RWPE2 (cell line): ENCODE measurements around the gene DCAF15.
"Not testable (repeated sequence)": the region's sequence is repeated elsewhere in the genome, so short reads cannot be mapped to it uniquely, and the experiment has no call there.

ENCODE experiments used
- ATAC-seq: fragments of 200-7000 bp; cut with Tn5 transposase; 3 replicates; pipeline ENCODE4 v1.9.1; 2021; ENCODE audit warnings: low read depth
- DNase-seq: peaks from one replicate; pipeline ENCODE4 v3.0.0-alpha.2; 2020; ENCODE audit warnings: low spot score
- H3K27ac ChIP-seq: fragments of 450-650 bp; 2 replicates; pipeline ENCODE4 v1.5.1; 2017; ENCODE audit warnings: mild to moderate bottlenecking; ENCODE audit not compliant: poor library complexity, severe bottlenecking
- H3K27me3 ChIP-seq: fragments of 250-450 bp; sonication (Bioruptor Pico); 2 replicates; pipeline ENCODE4 v1.5.1; 2021; ENCODE audit warnings: mild to moderate bottlenecking, moderate library complexity; ENCODE audit not compliant: insufficient read depth, poor library complexity, severe bottlenecking
- H3K36me3 ChIP-seq: fragments of 250-450 bp; sonication (Bioruptor Pico); 2 replicates; pipeline ENCODE4 v1.5.1; 2020; ENCODE audit warnings: low read depth, mild to moderate bottlenecking, moderate library complexity
- H3K4me1 ChIP-seq: fragments of 250-450 bp; sonication (Bioruptor Pico); 2 replicates; pipeline ENCODE4 v1.5.1; 2021; ENCODE audit warnings: mild to moderate bottlenecking, moderate library complexity; ENCODE audit not compliant: insufficient read depth, poor library complexity, severe bottlenecking
- H3K4me3 ChIP-seq: fragments of 250-450 bp; sonication (Bioruptor Pico); 2 replicates; pipeline ENCODE4 v1.5.1; 2021; ENCODE audit warnings: mild to moderate bottlenecking, moderate library complexity; ENCODE audit not compliant: severe bottlenecking
- H3K9me3 ChIP-seq: fragments of 250-450 bp; sonication (Bioruptor Pico); 2 replicates; pipeline ENCODE4 v1.5.1; 2021; ENCODE audit warnings: mild to moderate bottlenecking, moderate library complexity; ENCODE audit not compliant: severe bottlenecking
- CTCF ChIP-seq: fragments of 450-650 bp; IDR thresholded peaks from one replicate; pipeline ENCODE4 v1.5.1; 2017; ENCODE audit warnings: mild to moderate bottlenecking, moderate library complexity; ENCODE audit not compliant: poor library complexity, severe bottlenecking

The DCAF15 gene

DNA sequence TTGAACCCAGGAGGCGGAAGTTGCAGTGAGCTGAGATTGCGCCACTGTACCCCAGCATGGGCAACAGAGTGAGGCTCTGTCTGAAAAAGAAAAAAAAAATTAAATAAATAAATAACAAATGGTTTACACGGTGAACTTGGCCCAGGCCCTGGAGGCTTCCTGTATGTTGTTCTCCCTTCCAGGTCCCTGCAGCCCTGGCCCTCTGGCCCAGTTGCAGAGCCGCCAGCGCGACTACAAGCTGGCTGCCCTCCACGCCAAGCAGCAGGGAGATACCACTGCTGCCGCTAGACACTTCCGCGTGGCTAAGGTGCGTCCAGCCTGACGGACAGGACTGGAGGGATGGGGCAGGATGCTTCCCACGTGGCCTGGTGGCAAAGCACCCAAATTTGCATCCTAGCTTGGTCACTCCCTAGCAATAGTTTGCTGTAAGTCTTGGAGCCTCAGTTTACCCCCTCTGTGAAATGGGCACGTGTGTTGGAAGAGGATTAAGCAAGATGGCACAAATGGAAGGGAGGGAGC, 34.4 kb upstream of the DCAF15 start:
- no peak for DNase-seq
- Histone ChIP-seq H3K9me3 (no peaks in the 10 kb centered on the region), H3K4me1 (no peaks in the 10 kb centered on the region), H3K27me3 (no peaks in the 10 kb centered on the region), H3K4me3 (no peak overlapping the region), H3K36me3 (peaks cover 76% of the 10 kb centered on the region), H3K27ac (no peak overlapping the region)
- TF ChIP-seq CTCF = no peak
- ATAC-seq = no peak

DNA sequence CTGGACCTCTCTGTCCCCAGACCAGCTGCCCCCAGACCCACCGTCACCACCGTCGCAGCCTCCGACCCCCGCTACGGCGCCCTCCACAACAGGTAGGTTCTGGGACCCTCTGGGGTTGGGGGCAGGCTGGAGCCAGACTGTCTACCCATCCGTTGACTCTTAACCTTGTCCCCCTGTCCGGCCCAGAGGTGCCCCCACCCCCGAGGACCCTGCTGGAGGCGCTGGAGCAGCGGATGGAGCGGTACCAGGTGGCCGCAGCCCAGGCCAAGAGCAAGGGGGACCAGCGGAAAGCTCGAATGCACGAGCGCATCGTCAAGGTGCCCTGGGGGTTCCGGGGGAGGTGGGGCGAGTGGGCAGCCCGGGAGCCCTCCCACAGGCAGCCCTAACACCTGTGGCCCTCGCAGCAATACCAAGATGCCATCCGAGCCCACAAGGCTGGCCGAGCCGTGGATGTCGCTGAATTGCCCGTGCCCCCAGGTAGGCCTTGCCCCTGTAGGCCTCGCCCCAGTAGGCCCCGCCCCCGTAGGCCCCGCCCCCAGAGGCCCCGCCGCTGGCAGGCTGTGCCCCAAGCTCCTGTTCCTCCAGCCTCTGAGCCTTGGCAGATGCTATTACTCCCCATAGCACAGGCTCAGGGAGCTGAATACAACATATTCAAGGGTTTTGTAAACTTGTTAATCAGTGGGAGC, 33.4 kb upstream of the DCAF15 start:
- DNase-seq = no peak

DNA sequence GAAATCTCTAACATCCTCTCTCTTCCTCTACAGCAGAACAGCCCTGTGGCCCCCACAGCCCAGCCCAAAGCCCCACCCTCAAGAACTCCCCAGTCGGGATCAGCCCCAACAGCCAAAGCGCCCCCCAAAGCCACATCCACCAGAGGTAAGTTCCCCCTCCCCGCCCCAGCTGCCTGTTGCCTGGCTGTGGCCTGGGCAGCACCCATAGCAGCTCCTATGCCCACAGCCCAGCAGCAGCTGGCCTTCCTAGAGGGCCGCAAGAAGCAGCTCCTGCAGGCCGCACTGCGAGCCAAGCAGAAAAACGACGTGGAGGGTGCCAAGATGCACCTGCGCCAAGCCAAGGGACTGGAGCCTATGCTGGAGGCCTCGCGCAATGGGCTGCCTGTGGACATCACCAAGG, 31.8 kb upstream of the DCAF15 start:
- Histone ChIP-seq H3K27ac (no peak overlapping the region), H3K36me3 (peaks cover 63% of the 10 kb centered on the region), H3K9me3 (no peaks in the 10 kb centered on the region), H3K4me3 (no peak overlapping the region), H3K4me1 (no peaks in the 10 kb centered on the region), H3K27me3 (no peaks in the 10 kb centered on the region)
- no peak for TF ChIP-seq CTCF
- ATAC-seq = no peak
- DNase-seq = no peak

More for the DNA sequence above, 33.4 kb upstream of the DCAF15 start:
- Histone ChIP-seq H3K27me3 (no peaks in the 10 kb centered on the region), H3K9me3 (no peaks in the 10 kb centered on the region), H3K36me3 (peaks cover 72% of the 10 kb centered on the region), H3K27ac (no peak overlapping the region), H3K4me1 (no peaks in the 10 kb centered on the region), H3K4me3 (no peak overlapping the region)
- no peak for TF ChIP-seq CTCF
- no peak for ATAC-seq

DNA sequence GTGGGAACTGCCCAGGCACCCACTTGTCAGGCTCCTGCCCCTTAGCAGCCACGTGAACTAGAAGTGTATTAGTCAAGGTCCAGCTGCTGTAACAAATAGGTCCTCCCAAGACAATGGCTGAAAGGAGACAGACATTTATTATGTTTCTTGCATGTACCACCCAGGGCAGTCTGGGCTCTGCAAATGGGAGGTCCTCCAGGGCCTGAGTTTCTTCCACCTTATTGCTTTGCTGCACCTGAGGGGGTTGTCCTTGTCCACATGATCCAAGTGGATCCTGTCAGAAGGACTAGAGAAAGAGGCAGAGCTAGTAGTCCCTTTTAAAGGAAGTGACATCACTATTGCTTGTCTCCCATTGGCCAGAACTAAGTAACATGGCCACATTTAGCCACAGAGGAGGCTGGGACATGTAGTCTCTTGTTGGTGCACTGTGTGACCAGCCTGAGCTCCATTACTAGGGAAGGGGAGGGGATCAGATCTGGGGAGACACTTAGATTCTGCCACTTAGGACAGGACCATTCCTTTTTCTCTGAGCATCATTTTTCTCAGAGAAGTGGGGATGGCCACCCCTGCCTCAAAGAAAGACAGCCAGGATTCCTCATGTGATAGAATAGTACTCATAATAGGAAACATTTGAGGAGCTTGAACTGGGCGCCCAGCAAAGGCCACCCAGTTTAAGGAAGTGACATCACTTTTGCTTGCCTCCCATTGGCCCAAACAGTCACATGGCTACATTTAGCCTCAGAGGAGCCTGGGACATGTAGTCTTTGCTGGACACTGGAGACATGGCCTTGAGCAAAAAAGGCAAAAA, 31.2 kb upstream of the DCAF15 start:
- TF ChIP-seq CTCF = no peak
- no peak overlapping the region for H3K4me3 ChIP-seq
- no peaks in the 10 kb centered on the region for H3K4me1 ChIP-seq
- peak; percentile 79 for ATAC-seq
- no peaks in the 10 kb centered on the region for H3K27me3 ChIP-seq
- no peak overlapping the region for H3K27ac ChIP-seq
- H3K9me3 ChIP-seq = no peaks in the 10 kb centered on the region
- H3K36me3 ChIP-seq = peaks cover 64% of the 10 kb centered on the region
- no peak for DNase-seq

- H3K4me3 ChIP-seq, H3K9me3 ChIP-seq, H3K27ac ChIP-seq, DNase-seq, H3K4me1 ChIP-seq, H3K27me3 ChIP-seq, ATAC-seq: not testable (repeated sequence)
- peaks cover 63% of the 10 kb centered on the region for H3K36me3 ChIP-seq
These were observed 30.2 kb upstream of the DCAF15 start for GRCh38 chr19:13922118-13922517.
